ENCODE data around the gene DSPP. TPM values are rescaled to one million over a fixed set of nuclear protein-coding genes. Genes with fewer than 3 reads are reported as not detected.
"Not testable (repeated sequence)": the region's sequence is repeated elsewhere in the genome, so short reads cannot be mapped to it uniquely, and the experiment has no call there.

DSPP gene
- total RNA-seq, 6 experiments from 2014 or later = not detected

DNA sequence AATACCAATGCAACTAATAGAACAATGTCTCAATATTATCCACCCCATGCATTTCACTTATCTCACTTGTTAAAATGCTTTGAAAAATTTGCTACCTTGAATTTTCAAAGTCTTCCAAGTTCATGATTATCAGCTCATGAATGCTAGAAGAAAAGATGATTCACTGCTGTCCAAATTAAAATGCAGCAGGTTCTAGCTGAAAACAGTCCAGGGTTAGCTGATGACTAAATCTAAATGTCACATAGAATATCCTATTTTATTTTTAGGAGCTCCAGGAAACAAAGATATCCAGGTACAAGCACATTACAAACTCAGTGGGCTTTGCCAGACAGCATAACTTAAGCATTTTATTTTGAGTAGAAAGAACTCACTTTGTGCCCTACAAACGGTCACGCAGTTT is 41.1 kb upstream of the DSPP start:
- H3K27ac Mint-ChIP-seq = no peak overlapping the region
- DNase-seq = no peak
- H3K36me3 Mint-ChIP-seq (ENCODE audit: low read depth) = no peaks in the 10 kb centered on the region
- H3K9me3 Mint-ChIP-seq = no peaks in the 10 kb centered on the region
- peaks cover 8% of the 10 kb centered on the region for H3K27me3 Mint-ChIP-seq (ENCODE audit: insufficient read depth)
- H3K4me1 Mint-ChIP-seq (ENCODE audit: low read depth) = no peaks in the 10 kb centered on the region
- TF ChIP-seq CTCF (IDR thresholded peaks at IDR 0.05) = no peak
- no peak overlapping the region for H3K4me3 Mint-ChIP-seq

DNA sequence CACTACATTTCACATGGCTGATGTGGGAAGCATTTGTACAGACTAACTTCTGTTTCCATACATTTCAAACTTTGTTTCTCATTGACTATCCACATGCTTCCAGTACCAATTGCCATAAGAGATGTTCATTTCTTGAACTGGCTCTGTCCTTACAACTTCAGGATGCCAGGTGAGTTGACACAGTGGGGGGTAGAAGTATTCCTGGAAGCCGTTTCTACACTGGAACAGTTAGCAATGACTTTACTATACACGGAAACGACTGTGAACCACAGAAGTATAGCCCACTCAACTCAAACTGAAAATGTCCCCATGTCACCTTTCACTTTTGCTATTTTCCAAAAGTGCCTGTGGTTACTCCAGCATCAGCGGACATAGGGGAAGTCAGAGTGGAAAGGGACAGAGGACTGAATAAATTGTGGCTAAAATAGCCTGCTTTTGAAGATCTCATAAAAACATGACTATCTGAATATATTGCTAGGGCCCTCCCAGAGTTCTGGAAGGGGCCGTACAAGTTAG is 38.0 kb upstream of the DSPP start:
- TF ChIP-seq CTCF (IDR thresholded peaks at IDR 0.05) = no peak
- H3K27me3 Mint-ChIP-seq (ENCODE audit: insufficient read depth) = peaks cover 8% of the 10 kb centered on the region
- no peaks in the 10 kb centered on the region for H3K4me1 Mint-ChIP-seq (ENCODE audit: low read depth)
- DNase-seq = no peak
- H3K27ac Mint-ChIP-seq = no peak overlapping the region
- no peaks in the 10 kb centered on the region for H3K9me3 Mint-ChIP-seq
- H3K36me3 Mint-ChIP-seq (ENCODE audit: low read depth) = no peaks in the 10 kb centered on the region
- no peak overlapping the region for H3K4me3 Mint-ChIP-seq

- not testable (repeated sequence) for H3K36me3 Mint-ChIP-seq (ENCODE audit: low read depth); H3K9me3 Mint-ChIP-seq; H3K27ac Mint-ChIP-seq; DNase-seq; H3K4me1 Mint-ChIP-seq (ENCODE audit: low read depth); H3K27me3 Mint-ChIP-seq (ENCODE audit: insufficient read depth); H3K4me3 Mint-ChIP-seq
Observed at GRCh38 chr4:87574376-87574775, 34.0 kb upstream of the DSPP start.

GRCh38 chr4:87574996-87575395 is 33.3 kb upstream of the DSPP start:
- DNase-seq = no peak
- TF ChIP-seq CTCF (IDR thresholded peaks at IDR 0.05) = no peak
- no peaks in the 10 kb centered on the region for H3K9me3 Mint-ChIP-seq
- no peak overlapping the region for H3K27ac Mint-ChIP-seq
- peaks cover 3% of the 10 kb centered on the region; the same call in 1 of the 2 replicates for H3K27me3 Mint-ChIP-seq (ENCODE audit: insufficient read depth)
- no peaks in the 10 kb centered on the region for H3K36me3 Mint-ChIP-seq (ENCODE audit: low read depth)
- no peak overlapping the region for H3K4me3 Mint-ChIP-seq
- H3K4me1 Mint-ChIP-seq (ENCODE audit: low read depth) = no peaks in the 10 kb centered on the region

GRCh38 chr4:87575408-87575807 is 32.9 kb upstream of the DSPP start:
- no peak overlapping the region for H3K27ac Mint-ChIP-seq
- no peak for DNase-seq

GRCh38 chr4:87575983-87576382 is 32.3 kb upstream of the DSPP start:
- no peak for DNase-seq
- Mint-ChIP-seq H3K4me1 (ENCODE audit: low read depth) (no peaks in the 10 kb centered on the region), H3K27ac (no peak overlapping the region), H3K27me3 (ENCODE audit: insufficient read depth) (peaks cover 3% of the 10 kb centered on the region; the same call in 1 of the 2 replicates), H3K36me3 (ENCODE audit: low read depth) (no peaks in the 10 kb centered on the region), H3K4me3 (no peak overlapping the region), H3K9me3 (no peaks in the 10 kb centered on the region)
- no peak for TF ChIP-seq CTCF (IDR thresholded peaks at IDR 0.05)

More at GRCh38 chr4:87575408-87575807, 32.9 kb upstream of the DSPP start:
- no peak for TF ChIP-seq CTCF (IDR thresholded peaks at IDR 0.05)
- no peak overlapping the region for H3K4me3 Mint-ChIP-seq
- H3K36me3 Mint-ChIP-seq (ENCODE audit: low read depth) = no peaks in the 10 kb centered on the region
- no peaks in the 10 kb centered on the region for H3K4me1 Mint-ChIP-seq (ENCODE audit: low read depth)
- H3K9me3 Mint-ChIP-seq = no peaks in the 10 kb centered on the region
- H3K27me3 Mint-ChIP-seq (ENCODE audit: insufficient read depth) = peaks cover 3% of the 10 kb centered on the region; the same call in 1 of the 2 replicates

All from HFFc6 (cell line).